HG02938 (cell line): ENCODE measurements around the gene NPTN.

ENCODE experiments used
- ATAC-seq: cut with Tn5 transposase; IDR thresholded peaks from one replicate; pipeline ENCODE4 v1.9.1; 2021; ENCODE audit warnings: mild to moderate bottlenecking, moderate library complexity; ENCODE audit not compliant: unreplicated experiment

The NPTN gene

GRCh38 chr15:73522011-73522410 lies 111.2 kb downstream of the NPTN start:
- ATAC-seq: no peak

GRCh38 chr15:73518876-73519733 lies 114.1 kb downstream of the NPTN start:
- no peak for ATAC-seq

GRCh38 chr15:73518180-73518862 lies 114.9 kb downstream of the NPTN start:
- no peak for ATAC-seq

- no peak for ATAC-seq
Observed at GRCh38 chr15:73517566-73517965, 115.6 kb downstream of the NPTN start.

- ATAC-seq: no peak
Observed at GRCh38 chr15:73515527-73515926, 117.7 kb downstream of the NPTN start.
